SK-N-SH treated with all-trans-retinoic acid at 6 μM for 48 hours (cell line): ENCODE results near the gene INS.

Experiments
- ARNTL ChIP-seq: fragments of 450-650 bp; formaldehyde crosslinking; IDR thresholded peaks from 2 replicates; pipeline ENCODE4 v1.5.0; 2020; ENCODE audit warnings: low read depth, mild to moderate bottlenecking, moderate library complexity, borderline replicate concordance
- CREB5 ChIP-seq: fragments of 250-450 bp; sonication (Bioruptor Pico); IDR thresholded peaks from 2 replicates; pipeline ENCODE4 v1.5.1; 2020; ENCODE audit warnings: low read depth, mild to moderate bottlenecking, moderate library complexity
- PATZ1 ChIP-seq: fragments of 250-450 bp; sonication (Bioruptor Pico); IDR thresholded peaks from 2 replicates; pipeline ENCODE4 v1.8.0; 2020; ENCODE audit warnings: mild to moderate bottlenecking, moderate library complexity, borderline replicate concordance
- PPARA ChIP-seq: fragments of 250-450 bp; sonication (Bioruptor Pico); IDR thresholded peaks from 2 replicates; pipeline ENCODE4 v1.5.0; 2020; ENCODE audit warnings: mild to moderate bottlenecking, borderline replicate concordance
- TSHZ2 ChIP-seq: fragments of 250-450 bp; sonication (Bioruptor Pico); IDR thresholded peaks from 2 replicates; pipeline ENCODE4 v1.5.0; 2020; ENCODE audit warnings: mild to moderate bottlenecking, moderate library complexity

- TF ChIP-seq PATZ1 (no peak), ARNTL (CRISPR knock-in tag) (no peak), TSHZ2 (CRISPR knock-in tag) (no peak), CREB5 (CRISPR knock-in tag) (no peak), PPARA (CRISPR knock-in tag) (no peak)
Measured at GRCh38 chr11:2202071-2202899, 41.3 kb upstream of the INS start.
